Activated B cell treated with CpG ODN at 0.5 μM for 24 hours (primary cell): Measurements from ENCODE around the gene KSR2. TPM values are rescaled to one million over a fixed set of nuclear protein-coding genes. Genes with fewer than 3 reads are reported as not detected.
"Not testable (repeated sequence)": the region's sequence is repeated elsewhere in the genome, so short reads cannot be mapped to it uniquely, and the experiment has no call there.

Experiments used
- ATAC-seq: fragments of 200-7000 bp; cut with Tn5 transposase; one replicate; pipeline ENCODE4 v1.10.0; 2021; ENCODE audit warnings: low read depth, mild to moderate bottlenecking, moderate library complexity
- CTCF ChIA-PET: fragments of 350-600 bp; sonication (Branson Sonifier 250); formaldehyde crosslinking; loops from one replicate; lab custom pipeline; 2021; ENCODE audit warnings: antibody characterized with exemption; lab: Charles Lee
- POLR2A ChIA-PET: fragments of 350-600 bp; sonication (Branson Sonifier 250); formaldehyde crosslinking; loops from one replicate; lab custom pipeline; 2021; ENCODE audit warnings: antibody characterized with exemption; lab: Charles Lee
- DNase-seq: peaks from one replicate; pipeline ENCODE4 v3.0.0; 2022
- H3K27ac Mint-ChIP-seq: one replicate; pipeline ENCODE4 v1.8.0; 2020; ENCODE audit warnings: mixed read lengths
- H3K27me3 Mint-ChIP-seq: one replicate; pipeline ENCODE4 v1.8.0; 2021; ENCODE audit warnings: mixed read lengths
- H3K36me3 Mint-ChIP-seq: one replicate; pipeline ENCODE4 v1.8.0; 2021; ENCODE audit warnings: low read depth, mixed read lengths
- H3K4me1 Mint-ChIP-seq: one replicate; pipeline ENCODE4 v1.8.0; 2021; ENCODE audit warnings: mixed read lengths
- H3K4me3 Mint-ChIP-seq: one replicate; pipeline ENCODE4 v1.8.0; 2020; ENCODE audit warnings: mild to moderate bottlenecking, mixed read lengths
- H3K9me3 Mint-ChIP-seq: one replicate; pipeline ENCODE4 v1.8.0; 2020; ENCODE audit warnings: mixed read lengths
- CTCF ChIP-seq: fragments of 200-600 bp; IDR thresholded peaks from one replicate; pipeline ENCODE4 v1.8.0; 2022; ENCODE audit warnings: antibody characterized with exemption, mild to moderate bottlenecking
- intact Hi-C: fragments of 100-400 bp; cut with micrococcal nuclease; formaldehyde crosslinking; loops from one replicate; pipeline ENCODE4 v1.15.1; 2024
- total RNA-seq: library from RNA; stranded (reverse); gene quantifications from 2 replicates; pipeline ENCODE4 v1.2.3, GENCODE V29; 2022

Gene KSR2
- total RNA-seq, 1 donor from 2014 or later = not detected

GRCh38 chr12:117869551-117869950, 99.2 kb downstream of the KSR2 start:
- no peak for TF ChIP-seq CTCF
- ATAC-seq = no peak
- CTCF ChIA-PET = interaction anchor here (1.7 kb wide), 1 partner anchor 12 kb away, joined by 6 read pairs; no protein-coding TSS in a partner anchor
- Mint-ChIP-seq H3K27me3 (peaks cover 2% of the 10 kb centered on the region), H3K9me3 (no peaks in the 10 kb centered on the region), H3K4me3 (no peak overlapping the region), H3K4me1 (no peaks in the 10 kb centered on the region), H3K27ac (no peak overlapping the region), H3K36me3 (no peaks in the 10 kb centered on the region)
- POLR2A ChIA-PET = no interaction called here
- intact Hi-C loops = no loop called here
- no peak for DNase-seq

GRCh38 chr12:117867348-117867747, 101.4 kb downstream of the KSR2 start:
- no peak overlapping the region for H3K27ac Mint-ChIP-seq
- TF ChIP-seq CTCF = no peak
- intact Hi-C loops = no loop called here
- ChIA-PET CTCF (no interaction called here), POLR2A (no interaction called here)
- DNase-seq (no peak), ATAC-seq (no peak)
- no peaks in the 10 kb centered on the region for H3K36me3 Mint-ChIP-seq
- H3K9me3 Mint-ChIP-seq = peaks cover 7% of the 10 kb centered on the region
- peaks cover 7% of the 10 kb centered on the region for H3K27me3 Mint-ChIP-seq
- no peak overlapping the region for H3K4me3 Mint-ChIP-seq
- H3K4me1 Mint-ChIP-seq = no peaks in the 10 kb centered on the region

GRCh38 chr12:117865505-117865904, 103.3 kb downstream of the KSR2 start:
- CTCF ChIA-PET = no interaction called here

GRCh38 chr12:117863002-117863709, 105.6 kb downstream of the KSR2 start:
- peaks cover 7% of the 10 kb centered on the region for H3K27me3 Mint-ChIP-seq
- no peak for ATAC-seq
- no peaks in the 10 kb centered on the region for H3K4me1 Mint-ChIP-seq
- intact Hi-C loops = no loop called here
- peaks cover 7% of the 10 kb centered on the region for H3K9me3 Mint-ChIP-seq
- H3K4me3 Mint-ChIP-seq = no peak overlapping the region
- no peaks in the 10 kb centered on the region for H3K36me3 Mint-ChIP-seq
- no peak for TF ChIP-seq CTCF
- ChIA-PET POLR2A (no interaction called here), CTCF (no interaction called here)
- DNase-seq = no peak
- H3K27ac Mint-ChIP-seq = no peak overlapping the region

More at GRCh38 chr12:117865505-117865904, 103.3 kb downstream of the KSR2 start:
- Mint-ChIP-seq H3K4me1 (no peaks in the 10 kb centered on the region), H3K27ac (no peak overlapping the region), H3K36me3 (no peaks in the 10 kb centered on the region), H3K4me3 (no peak overlapping the region), H3K9me3 (peaks cover 7% of the 10 kb centered on the region), H3K27me3 (peaks cover 7% of the 10 kb centered on the region)
- TF ChIP-seq CTCF = no peak
- no peak for DNase-seq
- intact Hi-C loops = no loop called here
- POLR2A ChIA-PET = no interaction called here
- ATAC-seq = no peak

GRCh38 chr12:117861691-117862090, 107.1 kb downstream of the KSR2 start:
- Mint-ChIP-seq H3K27me3 (peaks cover 7% of the 10 kb centered on the region), H3K36me3 (no peaks in the 10 kb centered on the region), H3K4me3 (no peak overlapping the region), H3K4me1 (no peaks in the 10 kb centered on the region), H3K27ac (no peak overlapping the region), H3K9me3 (peaks cover 7% of the 10 kb centered on the region)
- no peak for ATAC-seq
- ChIA-PET CTCF (no interaction called here), POLR2A (no interaction called here)
- DNase-seq = no peak
- no peak for TF ChIP-seq CTCF
- intact Hi-C loops = no loop called here

- DNase-seq, CTCF ChIA-PET, intact Hi-C loops, H3K36me3 Mint-ChIP-seq, ATAC-seq, POLR2A ChIA-PET, H3K27ac Mint-ChIP-seq, H3K27me3 Mint-ChIP-seq, H3K9me3 Mint-ChIP-seq, H3K4me1 Mint-ChIP-seq, H3K4me3 Mint-ChIP-seq: not testable (repeated sequence)
Observed at GRCh38 chr12:117860787-117861290, 108.0 kb downstream of the KSR2 start.
